K562 (cell line): ENCODE data around the gene SH3BP2. TPM values are rescaled to one million over a fixed set of nuclear protein-coding genes. Genes with fewer than 3 reads are reported as not detected.

Source experiments
- ATAC-seq: fragments of 200-7000 bp; cut with Tn5 transposase; 3 replicates; pipeline ENCODE4 v1.9.1; 2020; ENCODE audit warnings: moderate library complexity
- BruUV-seq: library from RNA; stranded (reverse); fragments of 400-500 nt; replicated peaks from 2 replicates; lab custom pipeline; 2021; lab: Mats Ljungman, UMichigan
- CTCF ChIA-PET: fragments of 300-600 bp; formaldehyde crosslinking; extraction: SDS; loops from one replicate; lab custom pipeline; 2021; ENCODE audit warnings: low intra/inter-chr PET ratio; lab: Yijun Ruan, JAX
- POLR2A ChIA-PET: fragments of 300-600, 350-650 bp; sonication (Branson Sonifier 250); formaldehyde crosslinking; extraction: SDS; loops from one replicate; lab custom pipeline; 2021; ENCODE audit warnings: antibody characterized with exemption, inconsistent platforms; lab: Yijun Ruan, JAX
- DNase-seq, 4 experiments: peaks; one replicate each; pipeline versions ENCODE4 v3.0.0 to v3.0.0-alpha.2; 2011 to 2018; ENCODE audit warnings: low spot score in 3 of 4, mixed read lengths in 3 of 4; ENCODE audit errors: extremely low read depth in 1 of 4
- FAIRE-seq: peaks from 2 replicates; lab custom pipeline; 2011; peaks lifted over from hg19 to GRCh38; lab: Jason Lieb, UNC
- H2AFZ ChIP-seq: 2 replicates; pipeline ENCODE4 v1.6.0; 2011; ENCODE audit warnings: low read depth, low read length, control low read depth, inconsistent platforms
- H3K27ac ChIP-seq: fragments of 200-600 bp; 3 replicates; pipeline ENCODE4 v1.8.0; 2011; ENCODE audit warnings: low read depth, mild to moderate bottlenecking, control low read depth, inconsistent platforms, low read length, moderate library complexity, mixed read lengths; ENCODE audit errors: extremely low read depth
- H3K27me3 ChIP-seq, 2 experiments: fragments of 300-600 bp in 1 of 2; 2 replicates in 1 of 2; 3 replicates in 1 of 2; pipeline versions ENCODE4 v1.6.0 to v1.8.0; 2011; ENCODE audit warnings: inconsistent platforms in 2 of 2, low read length in 2 of 2, mild to moderate bottlenecking in 1 of 2, mixed read lengths in 1 of 2, moderate library complexity in 1 of 2; ENCODE audit not compliant: control insufficient read depth in 2 of 2, insufficient read depth in 2 of 2
- H3K36me3 ChIP-seq: fragments of 300-600 bp; 3 replicates; pipeline ENCODE4 v1.8.0; 2011; ENCODE audit warnings: mild to moderate bottlenecking, low read length, inconsistent platforms; ENCODE audit not compliant: control insufficient read depth, insufficient read depth
- H3K4me1 ChIP-seq, 2 experiments: fragments of 200-600 bp in 1 of 2; replicated peaks in 1 of 2; 2 replicates in 1 of 2; 3 replicates in 1 of 2; pipeline versions ENCODE4 v1.5.1 to v1.8.0; 2011; ENCODE audit warnings: inconsistent platforms in 2 of 2, low read length in 2 of 2, mild to moderate bottlenecking in 1 of 2, mixed read lengths in 1 of 2, moderate library complexity in 1 of 2; ENCODE audit not compliant: control insufficient read depth in 2 of 2, insufficient read depth in 2 of 2
- H3K4me2 ChIP-seq: 2 replicates; pipeline ENCODE4 v1.6.1; 2011; ENCODE audit warnings: low read length, control low read depth, inconsistent platforms, mixed read lengths; ENCODE audit not compliant: insufficient read depth
- H3K4me3 ChIP-seq: fragments of 200-600 bp; sonication (generic), shearing (Covaris generic); 2 replicates; pipeline ENCODE4 v1.5.1; 2016; ENCODE audit warnings: control low read depth, inconsistent platforms
- H3K79me2 ChIP-seq: fragments of 200-600 bp; 3 replicates; pipeline ENCODE4 v1.8.0; 2011; ENCODE audit warnings: low read length, inconsistent platforms; ENCODE audit not compliant: control insufficient read depth, insufficient read depth
- H3K9ac ChIP-seq, 2 experiments: 2 replicates each; pipeline versions ENCODE4 v1.6.0 to v1.6.1; 2011; ENCODE audit warnings: low read depth in 2 of 2, low read length in 2 of 2, control low read depth in 1 of 2, inconsistent platforms in 1 of 2, mild to moderate bottlenecking in 1 of 2, mixed read lengths in 1 of 2; ENCODE audit not compliant: insufficient read depth in 1 of 2
- H3K9me1 ChIP-seq: one replicate; pipeline ENCODE4 v1.6.0; 2011; ENCODE audit warnings: inconsistent platforms, mild to moderate bottlenecking, low read length, moderate library complexity; ENCODE audit not compliant: control insufficient read depth, insufficient read depth
- H3K9me3 ChIP-seq: replicated peaks from 2 replicates; pipeline ENCODE4 v1.5.1; 2011; ENCODE audit warnings: low read depth, low read length, inconsistent platforms; ENCODE audit not compliant: control insufficient read depth, insufficient read depth
- H4K20me1 ChIP-seq: replicated peaks from 2 replicates; pipeline ENCODE4 v1.6.1; 2011; ENCODE audit warnings: low read length, inconsistent platforms, mixed read lengths; ENCODE audit not compliant: control insufficient read depth, insufficient read depth
- PKNOX1 ChIP-seq: fragments of 450-650 bp; IDR thresholded peaks from 2 replicates; pipeline ENCODE4 v1.6.1; 2016
- SMARCA5 ChIP-seq: fragments of 450-650 bp; IDR thresholded peaks from 2 replicates; pipeline ENCODE4 v1.6.1; 2016
- WGBS: fragments of 100-300 bp; shearing (Covaris generic); methylation state at CpG from one replicate; pipeline ENCODE4 v1.1.6; 2016; ENCODE audit warnings: low coverage, mixed read lengths; ENCODE audit not compliant: insufficient coverage; ENCODE audit errors: missing lambda C conversion rate; 5-methylcytosine and 5-hydroxymethylcytosine counted together
- in situ Hi-C: fragments of 300-500 bp; cut with MboI; formaldehyde crosslinking; loops from 4 replicates; pipeline ENCODE4 v1.15.0; 2018; ENCODE audit warnings: inconsistent platforms, mixed read lengths
- intact Hi-C: fragments of 100-400 bp; cut with micrococcal nuclease; formaldehyde crosslinking; loops from 2 replicates; pipeline ENCODE4 v1.14.2; 2022
- polyA plus RNA-seq, 8 experiments: library from polyadenylated mRNA; depleted of rRNA in 4 of 8; stranded (reverse) in 5 of 8; unstranded in 3 of 8; fragments of >200 nt; fragmentation: Nextera tagmentation in 2 of 8; fragmentation: Illumina TruSeq in 1 of 8; extraction: Ambion mirVana in 2 of 8; extraction: Trizol in 1 of 8; gene quantifications; 2 replicates each; pipeline versions ENCODE4 v1.2.1 to v1.2.3, GENCODE V29; 2011 to 2014; ENCODE audit warnings: inconsistent platforms in 1 of 8, missing spikeins in 1 of 8
- total RNA-seq, 7 experiments: library from RNA; depleted of rRNA in 6 of 7; stranded (reverse); fragments of >200 nt in 6 of 7; fragmentation: Illumina TruSeq in 2 of 7; extraction: Trizol in 2 of 7; gene quantifications; 2 replicates each; pipeline versions ENCODE4 v1.2.1 to v1.2.3, GENCODE V29; 2011 to 2021; ENCODE audit warnings: low replicate concordance in 1 of 7

Gene SH3BP2
- total and polyA plus RNA-seq, 9 of the 15 experiments (the other 6 are each of a cell fraction or from before 2014, with no cell fraction given), result 0.34 to 16.0 (median 5.1) TPM

GRCh38 chr4:2796849-2797544 is 4.1 kb downstream of the SH3BP2 start:
- WGBS, result 78% methylated on average over 12 of the region's 13 CpGs
- in situ Hi-C loops (no loop called here), intact Hi-C loops (no loop called here)
- Histone ChIP-seq H3K4me1 (peaks cover 27 to 96% of the 10 kb centered on the region in 2 experiments), H3K9me1 (no peaks in the 10 kb centered on the region), H3K4me2 (no peak overlapping the region), H3K27me3 (no peaks in the 10 kb centered on the region), H2AFZ (no peak overlapping the region), H3K36me3 (no peaks in the 10 kb centered on the region), H3K9me3 (no peaks in the 10 kb centered on the region), H3K9ac (peak overlapping the region in 1 of 2 experiments; percentile 50; a peak in 2 of 4 replicates), H3K27ac (no peak overlapping the region), H3K4me3 (no peak overlapping the region), H3K79me2 (no peaks in the 10 kb centered on the region; the same call in 2 of the 3 replicates), H4K20me1 (no peaks in the 10 kb centered on the region)
- ATAC-seq (no peak), DNase-seq (no peak), FAIRE-seq (no peak)
- CTCF ChIA-PET, result no interaction called here
- no TSS peak for BruUV-seq
- no peak for TF ChIP-seq PKNOX1
- TF ChIP-seq SMARCA5, result no peak
- POLR2A ChIA-PET, result interaction anchor here (0.6 to 1.1 kb wide), 3 partner anchors 10 to 31 kb away, joined by 3 to 4 read pairs (median 3); no protein-coding TSS in a partner anchor
